LoVo (cell line): ENCODE measurements around the gene C5AR2.
"Not testable (repeated sequence)": the region's sequence is repeated elsewhere in the genome, so short reads cannot be mapped to it uniquely, and the experiment has no call there.

Experiments
- DNase-seq: peaks from one replicate; pipeline ENCODE4 v3.0.0-alpha.2; 2016; ENCODE audit warnings: low spot score

Gene C5AR2

DNA sequence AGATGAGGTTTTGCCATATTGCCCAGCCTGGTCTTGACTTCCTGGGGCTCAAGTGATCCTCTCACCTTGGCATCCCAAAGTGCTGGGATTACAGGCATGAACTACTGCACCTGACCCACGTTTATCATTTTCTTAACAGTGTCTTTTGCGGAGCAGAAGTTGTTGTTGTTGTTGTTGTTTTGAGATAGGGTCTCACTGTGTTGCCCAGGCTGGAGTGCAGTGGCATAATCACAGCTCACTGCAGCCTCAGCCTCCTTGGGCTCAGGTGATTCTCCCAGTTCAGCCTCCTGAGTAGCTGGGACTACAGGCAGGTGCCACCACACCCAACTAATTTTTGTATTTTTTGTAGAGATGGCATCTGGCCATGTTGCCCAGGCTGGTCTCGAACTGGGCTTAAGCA lies 55.6 kb downstream of the C5AR2 start:
- not testable (repeated sequence) for DNase-seq

DNA sequence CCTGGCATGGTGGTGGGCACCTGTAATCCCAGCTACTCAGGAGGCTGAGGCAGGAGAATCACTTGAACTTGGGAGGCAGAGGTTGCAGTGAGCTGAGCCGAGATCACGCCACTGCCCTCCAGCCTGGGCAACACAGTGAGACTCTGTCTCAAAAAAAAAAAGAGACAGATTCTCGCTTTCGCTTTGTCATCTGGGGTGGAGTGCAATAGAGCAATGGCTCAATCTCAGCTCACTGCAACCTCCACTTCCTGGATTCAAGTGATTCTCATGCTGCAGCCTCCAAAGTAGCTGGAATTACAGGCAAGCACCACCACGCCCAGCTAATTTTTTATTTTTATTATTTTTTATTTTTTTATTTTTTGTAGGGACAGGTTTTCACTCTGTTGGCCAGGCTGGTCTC lies 56.7 kb downstream of the C5AR2 start:
- not testable (repeated sequence) for DNase-seq

DNA sequence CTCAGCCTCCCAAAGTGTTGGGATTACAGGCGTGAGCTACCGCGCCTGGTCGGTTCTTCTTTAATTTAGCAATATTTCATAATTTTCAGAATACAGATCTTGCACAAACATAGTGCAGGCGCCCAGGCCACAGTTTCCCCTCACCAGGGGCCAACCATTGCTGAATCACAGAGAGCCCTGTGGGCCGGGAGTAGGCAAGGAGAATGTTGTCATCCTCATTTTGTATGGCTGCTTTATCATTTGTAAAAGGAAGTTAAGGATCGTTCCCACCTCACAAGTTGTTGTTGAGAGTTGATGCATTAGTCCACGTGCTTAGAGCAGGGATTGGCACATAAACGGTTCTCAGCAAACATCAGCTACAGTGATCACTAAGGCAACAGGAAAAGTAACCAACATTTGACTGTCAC lies 57.2 kb downstream of the C5AR2 start:
- no peak for DNase-seq

DNA sequence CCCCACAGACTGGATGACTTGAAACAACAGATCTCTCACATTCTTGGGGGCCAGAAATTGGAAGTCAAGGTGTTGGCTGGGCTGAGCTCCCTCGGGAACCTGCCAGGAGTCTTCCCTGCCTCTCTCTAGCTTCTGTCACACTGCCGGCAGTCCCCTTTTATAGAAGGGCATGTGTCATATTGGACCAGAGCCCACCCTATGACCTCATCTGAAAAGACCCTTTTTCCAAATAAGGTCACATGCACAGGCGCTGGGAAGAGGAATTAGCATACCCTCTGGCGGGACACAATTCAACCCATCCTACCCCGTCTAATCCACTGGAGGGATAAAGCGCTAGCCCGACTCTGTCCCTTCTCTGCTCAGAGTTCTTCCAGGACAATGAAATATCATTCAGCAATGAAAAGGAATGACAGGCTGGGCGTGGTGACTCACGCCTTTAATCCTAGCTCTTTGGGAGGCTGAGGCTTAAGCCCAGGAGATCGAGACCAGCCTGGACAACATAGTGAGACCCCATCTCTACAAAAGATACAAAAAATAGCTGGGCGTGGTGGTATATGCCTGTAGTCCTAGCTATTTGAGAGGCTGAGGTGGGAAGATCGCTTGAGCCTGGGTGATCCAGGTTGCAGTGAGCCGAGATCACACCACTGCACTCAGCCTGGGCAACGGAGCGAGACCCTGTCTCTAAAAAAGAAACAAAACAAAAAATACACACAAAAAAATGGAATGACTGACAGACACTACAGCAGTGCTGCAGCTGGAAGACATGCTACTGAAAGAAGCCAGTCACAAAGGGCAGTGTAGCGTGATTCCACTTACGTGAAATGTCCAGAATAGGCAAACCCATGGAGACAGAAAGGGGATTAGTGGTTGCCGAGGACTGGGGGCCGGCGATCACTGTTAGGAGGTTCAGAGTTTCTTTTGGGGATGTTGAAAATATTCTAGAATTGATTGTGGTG lies 58.8 kb downstream of the C5AR2 start:
- no peak for DNase-seq

DNA sequence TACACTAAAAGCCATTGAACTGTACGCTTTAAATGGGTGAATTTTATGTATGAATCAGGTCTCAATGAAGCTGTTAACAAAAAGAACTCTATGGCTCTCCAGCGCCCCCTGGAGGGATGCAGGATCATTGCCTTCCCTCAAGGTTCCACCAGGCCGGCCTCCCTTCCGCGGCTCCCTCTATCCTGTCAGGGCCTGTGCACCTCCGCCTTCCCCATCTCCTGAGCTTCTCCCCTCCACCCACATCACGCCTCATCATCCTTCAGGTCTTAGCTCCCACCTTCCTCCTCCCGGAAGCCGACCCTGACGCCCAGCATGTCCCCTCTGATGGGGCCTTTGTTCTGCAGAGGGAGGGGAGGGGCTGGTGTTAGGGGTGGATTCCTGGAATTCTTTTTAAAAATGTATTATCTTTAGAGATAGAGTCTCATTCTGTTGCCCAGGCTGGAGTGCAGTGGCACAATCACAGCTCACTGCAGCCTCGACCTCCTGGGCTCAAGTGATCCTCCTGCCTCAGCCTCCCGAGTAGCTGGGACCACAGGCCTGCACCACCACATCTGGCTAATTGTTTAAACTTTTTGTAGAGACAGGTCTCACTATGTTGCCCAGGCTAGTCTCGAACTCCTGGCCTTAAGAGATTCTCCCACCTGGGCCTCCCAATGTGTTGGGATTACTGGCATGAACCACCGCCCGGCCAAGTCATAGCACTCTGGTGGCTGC lies 59.7 kb downstream of the C5AR2 start:
- peak; percentile 67 for DNase-seq
